CD4-positive, alpha-beta T cell treated with Interleukin-10 for 1 hour (primary cell): Measurements from ENCODE around the gene ADAMTS15.

Source experiments
- DNase-seq: peaks from one replicate; pipeline ENCODE4 v3.0.0-alpha.2; 2020

Gene ADAMTS15

GRCh38 chr11:130464291-130464812, 15.9 kb downstream of the ADAMTS15 start:
- no peak for DNase-seq

- no peak for DNase-seq
These were observed 16.8 kb downstream of the ADAMTS15 start for GRCh38 chr11:130465263-130465662.

GRCh38 chr11:130467116-130467900, 18.9 kb downstream of the ADAMTS15 start:
- DNase-seq, result no peak

- no peak for DNase-seq
These were observed 20.7 kb downstream of the ADAMTS15 start for GRCh38 chr11:130469181-130469580.

- DNase-seq, result no peak
These were observed 22.6 kb downstream of the ADAMTS15 start for GRCh38 chr11:130470832-130471706.

- no peak for DNase-seq
These were observed 23.4 kb downstream of the ADAMTS15 start for GRCh38 chr11:130471731-130472433.

GRCh38 chr11:130472434-130472961, 24.1 kb downstream of the ADAMTS15 start:
- no peak for DNase-seq

GRCh38 chr11:130473056-130473794, 24.8 kb downstream of the ADAMTS15 start:
- no peak for DNase-seq

- DNase-seq, result no peak
These were observed 25.4 kb downstream of the ADAMTS15 start for GRCh38 chr11:130473795-130474377.

GRCh38 chr11:130474637-130475400, 26.4 kb downstream of the ADAMTS15 start:
- DNase-seq, result no peak

- DNase-seq, result no peak
These were observed 27.1 kb downstream of the ADAMTS15 start for GRCh38 chr11:130475426-130476053.

GRCh38 chr11:130476200-130476921, 27.9 kb downstream of the ADAMTS15 start:
- no peak for DNase-seq

GRCh38 chr11:130476922-130477491, 28.6 kb downstream of the ADAMTS15 start:
- DNase-seq, result no peak

GRCh38 chr11:130477586-130478203, 29.2 kb downstream of the ADAMTS15 start:
- DNase-seq, result no peak

GRCh38 chr11:130478204-130478701, 29.8 kb downstream of the ADAMTS15 start:
- DNase-seq, result no peak

GRCh38 chr11:130478881-130479280, 30.4 kb downstream of the ADAMTS15 start:
- no peak for DNase-seq

GRCh38 chr11:130480186-130480585, 31.7 kb downstream of the ADAMTS15 start:
- no peak for DNase-seq

GRCh38 chr11:130480711-130481140, 32.3 kb downstream of the ADAMTS15 start:
- no peak for DNase-seq

GRCh38 chr11:130483124-130483523, 34.7 kb downstream of the ADAMTS15 start:
- DNase-seq, result no peak
